ENCODE data around the gene KLK6.

The KLK6 gene

DNA sequence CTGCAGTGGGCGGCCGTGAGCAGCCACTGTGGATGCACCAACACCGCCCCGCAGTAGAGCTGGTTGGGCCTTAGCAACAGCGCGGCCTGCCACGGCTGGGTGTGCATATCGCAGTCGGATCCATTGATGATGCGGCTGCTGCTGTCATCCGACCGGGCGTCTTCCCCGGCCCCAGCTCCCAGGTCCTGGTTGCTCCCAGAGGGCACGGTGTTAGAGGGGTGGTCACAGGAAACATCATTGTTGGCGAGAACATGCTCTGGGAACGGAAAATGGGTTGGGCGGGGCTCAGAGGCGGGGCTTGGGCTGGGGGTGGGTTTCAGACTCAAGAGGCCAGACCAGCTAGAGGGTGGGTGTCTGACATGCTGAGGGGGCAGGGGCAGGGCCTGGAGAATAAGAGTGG, 19.5 kb downstream of the KLK6 start:
- no peak overlapping the region for H3K27ac ChIP-seq (ENCODE audit: low read depth, low read length)
- H3K4me1 ChIP-seq (ENCODE audit: control insufficient read depth, insufficient read depth, low read length) = peaks cover 5% of the 10 kb centered on the region
- H3K9ac ChIP-seq (ENCODE audit: low read length) = no peak overlapping the region
- peaks cover 5% of the 10 kb centered on the region; the same call in 1 of the 2 replicates for H3K27me3 ChIP-seq (ENCODE audit: control insufficient read depth, insufficient read depth, low read length)
- H3K9me3 ChIP-seq (ENCODE audit: control insufficient read depth, insufficient read depth, low read depth, low read length) = no peaks in the 10 kb centered on the region
- H3K36me3 ChIP-seq (ENCODE audit: control insufficient read depth, insufficient read depth, low read length) = no peaks in the 10 kb centered on the region
- no peak overlapping the region for H3K4me3 ChIP-seq (ENCODE audit: low read depth, low read length)

- Histone ChIP-seq H3K4me1 (ENCODE audit: control insufficient read depth, insufficient read depth, low read length) (no peaks in the 10 kb centered on the region), H3K27ac (ENCODE audit: low read depth, low read length) (no peak overlapping the region), H3K36me3 (ENCODE audit: control insufficient read depth, insufficient read depth, low read length) (no peaks in the 10 kb centered on the region), H3K27me3 (ENCODE audit: control insufficient read depth, insufficient read depth, low read length) (peaks cover 10% of the 10 kb centered on the region), H3K9me3 (ENCODE audit: control insufficient read depth, insufficient read depth, low read depth, low read length) (0 out of 2 replicates have a peak, but pooled peaks cover 2% of the 10 kb centered on the region), H3K4me3 (ENCODE audit: low read depth, low read length) (no peak overlapping the region), H3K9ac (ENCODE audit: low read length) (no peak overlapping the region)
These were observed 22.3 kb downstream of the KLK6 start for GRCh38 chr19:50947123-50947522.

DNA sequence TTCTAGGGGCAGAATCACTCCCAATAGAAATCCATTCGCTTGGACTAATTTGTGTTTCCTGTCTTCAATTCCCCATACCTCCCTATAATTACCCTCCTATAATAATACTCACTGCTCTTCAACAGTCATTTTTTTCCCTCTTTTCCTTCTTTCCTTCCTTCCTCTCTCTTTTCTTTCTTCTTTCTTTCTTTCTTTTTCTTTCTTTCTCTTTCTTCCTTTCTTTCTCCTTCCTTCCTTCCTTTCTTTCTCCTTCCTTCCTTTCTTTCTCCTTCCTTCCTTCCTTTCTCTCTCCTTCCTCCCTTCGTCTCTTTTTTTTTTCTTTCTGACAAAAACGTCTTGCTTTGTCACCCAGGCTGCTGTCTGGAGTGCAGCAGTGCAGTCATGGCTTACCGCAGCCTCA, 24.6 kb downstream of the KLK6 start:
- Histone ChIP-seq H3K4me3 (ENCODE audit: low read depth, low read length) (no peak overlapping the region), H3K27ac (ENCODE audit: low read depth, low read length) (no peak overlapping the region), H3K9ac (ENCODE audit: low read length) (no peak overlapping the region), H3K27me3 (ENCODE audit: control insufficient read depth, insufficient read depth, low read length) (peaks cover 10% of the 10 kb centered on the region), H3K4me1 (ENCODE audit: control insufficient read depth, insufficient read depth, low read length) (no peaks in the 10 kb centered on the region), H3K36me3 (ENCODE audit: control insufficient read depth, insufficient read depth, low read length) (no peaks in the 10 kb centered on the region), H3K9me3 (ENCODE audit: control insufficient read depth, insufficient read depth, low read depth, low read length) (peaks cover 6% of the 10 kb centered on the region; the same call in 1 of the 2 replicates)

GRCh38 chr19:50943074-50943828, 26.1 kb downstream of the KLK6 start:
- H3K27me3 ChIP-seq (ENCODE audit: control insufficient read depth, insufficient read depth, low read length) = peaks cover 5% of the 10 kb centered on the region
- no peaks in the 10 kb centered on the region for H3K36me3 ChIP-seq (ENCODE audit: control insufficient read depth, insufficient read depth, low read length)
- peaks cover 6% of the 10 kb centered on the region; the same call in 1 of the 2 replicates for H3K9me3 ChIP-seq (ENCODE audit: control insufficient read depth, insufficient read depth, low read depth, low read length)
- H3K4me1 ChIP-seq (ENCODE audit: control insufficient read depth, insufficient read depth, low read length) = no peaks in the 10 kb centered on the region
- H3K9ac ChIP-seq (ENCODE audit: low read length) = no peak overlapping the region
- H3K27ac ChIP-seq (ENCODE audit: low read depth, low read length) = no peak overlapping the region
- H3K4me3 ChIP-seq (ENCODE audit: low read depth, low read length) = no peak overlapping the region

DNA sequence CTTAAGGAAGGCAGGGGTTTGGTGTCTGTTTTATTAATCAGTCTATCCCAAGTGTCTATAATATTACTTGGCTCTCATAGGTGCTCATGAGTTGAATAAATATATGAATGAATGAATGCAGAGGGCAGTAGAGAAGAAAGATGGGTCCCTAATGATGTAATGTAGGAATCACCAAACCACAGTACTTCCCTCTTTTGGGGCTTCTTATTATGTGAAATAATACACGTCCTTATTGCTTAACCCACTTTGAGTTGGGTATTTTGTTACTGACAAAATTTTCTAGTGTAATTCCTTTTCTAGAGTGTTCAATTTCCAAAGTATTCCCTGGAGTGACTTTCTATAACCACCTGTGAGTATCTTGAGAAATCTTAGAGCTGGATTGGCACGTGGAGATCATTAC, 29.8 kb downstream of the KLK6 start:
- no peak overlapping the region for H3K9ac ChIP-seq (ENCODE audit: low read length)
- H3K36me3 ChIP-seq (ENCODE audit: control insufficient read depth, insufficient read depth, low read length) = no peaks in the 10 kb centered on the region
- H3K9me3 ChIP-seq (ENCODE audit: control insufficient read depth, insufficient read depth, low read depth, low read length) = peaks cover 6% of the 10 kb centered on the region; the same call in 1 of the 2 replicates
- H3K4me3 ChIP-seq (ENCODE audit: low read depth, low read length) = no peak overlapping the region
- no peaks in the 10 kb centered on the region for H3K4me1 ChIP-seq (ENCODE audit: control insufficient read depth, insufficient read depth, low read length)
- H3K27ac ChIP-seq (ENCODE audit: low read depth, low read length) = no peak overlapping the region
- peaks cover 5% of the 10 kb centered on the region for H3K27me3 ChIP-seq (ENCODE audit: control insufficient read depth, insufficient read depth, low read length)

GRCh38 chr19:50933640-50934039, 35.8 kb downstream of the KLK6 start:
- H3K9me3 ChIP-seq (ENCODE audit: control insufficient read depth, insufficient read depth, low read depth, low read length) = no peaks in the 10 kb centered on the region
- H3K36me3 ChIP-seq (ENCODE audit: control insufficient read depth, insufficient read depth, low read length) = no peaks in the 10 kb centered on the region
- H3K9ac ChIP-seq (ENCODE audit: low read length) = no peak overlapping the region
- H3K4me3 ChIP-seq (ENCODE audit: low read depth, low read length) = no peak overlapping the region
- no peaks in the 10 kb centered on the region for H3K4me1 ChIP-seq (ENCODE audit: control insufficient read depth, insufficient read depth, low read length)
- no peak overlapping the region for H3K27ac ChIP-seq (ENCODE audit: low read depth, low read length)
- H3K27me3 ChIP-seq (ENCODE audit: control insufficient read depth, insufficient read depth, low read length) = peaks cover 19% of the 10 kb centered on the region

GRCh38 chr19:50932690-50933083, 36.7 kb downstream of the KLK6 start:
- H3K9me3 ChIP-seq (ENCODE audit: control insufficient read depth, insufficient read depth, low read depth, low read length) = no peaks in the 10 kb centered on the region
- no peaks in the 10 kb centered on the region for H3K36me3 ChIP-seq (ENCODE audit: control insufficient read depth, insufficient read depth, low read length)
- H3K4me3 ChIP-seq (ENCODE audit: low read depth, low read length) = no peak overlapping the region
- no peak overlapping the region for H3K27ac ChIP-seq (ENCODE audit: low read depth, low read length)
- H3K9ac ChIP-seq (ENCODE audit: low read length) = no peak overlapping the region
- no peaks in the 10 kb centered on the region for H3K4me1 ChIP-seq (ENCODE audit: control insufficient read depth, insufficient read depth, low read length)
- H3K27me3 ChIP-seq (ENCODE audit: control insufficient read depth, insufficient read depth, low read length) = peaks cover 20% of the 10 kb centered on the region

GRCh38 chr19:50932018-50932689, 37.2 kb downstream of the KLK6 start:
- H3K27ac ChIP-seq (ENCODE audit: low read depth, low read length) = no peak overlapping the region
- peaks cover 20% of the 10 kb centered on the region for H3K27me3 ChIP-seq (ENCODE audit: control insufficient read depth, insufficient read depth, low read length)
- H3K9ac ChIP-seq (ENCODE audit: low read length) = no peak overlapping the region
- no peaks in the 10 kb centered on the region for H3K9me3 ChIP-seq (ENCODE audit: control insufficient read depth, insufficient read depth, low read depth, low read length)
- H3K36me3 ChIP-seq (ENCODE audit: control insufficient read depth, insufficient read depth, low read length) = no peaks in the 10 kb centered on the region
- H3K4me3 ChIP-seq (ENCODE audit: low read depth, low read length) = no peak overlapping the region
- H3K4me1 ChIP-seq (ENCODE audit: control insufficient read depth, insufficient read depth, low read length) = no peaks in the 10 kb centered on the region

DNA sequence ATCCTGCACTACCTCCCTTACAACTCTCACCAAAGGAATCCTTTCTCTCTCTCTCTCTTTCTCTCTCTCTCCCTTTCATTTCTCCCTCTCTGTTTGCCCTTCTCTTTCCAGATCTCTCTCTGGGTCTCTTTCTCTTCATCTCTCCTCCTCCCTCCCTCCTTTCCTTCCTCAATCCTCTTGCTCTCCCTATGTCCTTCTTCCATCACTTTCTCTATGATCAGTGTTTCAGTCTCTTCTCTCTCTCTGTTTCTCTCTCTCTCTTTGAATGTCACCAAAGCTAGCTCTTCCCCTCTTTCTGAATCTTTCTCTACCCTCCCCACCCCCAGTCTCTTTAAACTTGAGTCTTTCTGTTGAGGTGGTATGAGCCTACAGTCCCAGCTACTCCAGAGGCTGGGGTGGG, 38.4 kb downstream of the KLK6 start:
- Histone ChIP-seq H3K27ac (ENCODE audit: low read depth, low read length) (no peak overlapping the region), H3K36me3 (ENCODE audit: control insufficient read depth, insufficient read depth, low read length) (no peaks in the 10 kb centered on the region), H3K4me3 (ENCODE audit: low read depth, low read length) (no peak overlapping the region), H3K9me3 (ENCODE audit: control insufficient read depth, insufficient read depth, low read depth, low read length) (no peaks in the 10 kb centered on the region), H3K27me3 (ENCODE audit: control insufficient read depth, insufficient read depth, low read length) (peaks cover 20% of the 10 kb centered on the region), H3K4me1 (ENCODE audit: control insufficient read depth, insufficient read depth, low read length) (no peaks in the 10 kb centered on the region), H3K9ac (ENCODE audit: low read length) (no peak overlapping the region)

DNA sequence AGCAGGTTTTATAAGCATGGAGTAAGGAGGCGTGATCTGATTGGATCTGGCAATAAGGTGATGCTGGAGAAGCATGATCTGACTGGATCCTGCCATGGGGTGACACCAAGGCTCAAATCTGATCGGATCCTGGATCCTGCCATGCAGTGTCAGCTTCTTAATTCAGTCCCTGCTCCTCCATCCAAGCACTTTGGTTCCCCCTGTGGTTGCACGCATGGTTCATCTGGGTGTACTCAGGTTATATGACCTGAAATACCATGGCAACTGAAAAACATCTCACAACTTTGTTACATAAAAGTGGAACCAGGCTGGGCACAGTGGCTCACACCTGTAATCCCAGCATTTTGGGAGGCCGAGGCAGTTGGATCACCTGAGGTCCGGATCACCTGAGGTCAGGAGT, 40.6 kb downstream of the KLK6 start:
- Histone ChIP-seq H3K27ac (ENCODE audit: low read depth, low read length) (no peak overlapping the region), H3K9ac (ENCODE audit: low read length) (no peak overlapping the region), H3K4me1 (ENCODE audit: control insufficient read depth, insufficient read depth, low read length) (no peaks in the 10 kb centered on the region), H3K9me3 (ENCODE audit: control insufficient read depth, insufficient read depth, low read depth, low read length) (no peaks in the 10 kb centered on the region), H3K27me3 (ENCODE audit: control insufficient read depth, insufficient read depth, low read length) (peaks cover 23% of the 10 kb centered on the region), H3K36me3 (ENCODE audit: control insufficient read depth, insufficient read depth, low read length) (no peaks in the 10 kb centered on the region), H3K4me3 (ENCODE audit: low read depth, low read length) (no peak overlapping the region)

DNA sequence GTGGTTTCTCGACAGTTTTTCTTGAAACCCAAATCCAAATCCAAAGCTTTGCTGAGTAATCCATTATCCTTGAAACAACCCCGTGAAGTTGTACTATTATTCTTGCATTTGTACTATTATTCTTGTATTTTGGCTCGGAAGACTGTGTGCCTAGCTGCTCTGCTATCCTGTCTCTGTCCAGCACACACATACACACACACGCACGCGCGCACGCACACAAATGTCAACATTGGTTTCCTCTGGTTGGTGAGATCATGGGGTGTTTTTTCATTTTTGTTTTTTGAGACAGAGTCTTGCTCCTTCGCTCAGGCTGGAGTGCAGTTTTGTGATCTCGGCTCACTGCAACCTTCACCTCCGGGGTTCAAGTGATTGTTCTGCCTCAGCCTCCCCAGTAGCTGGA, 43.2 kb downstream of the KLK6 start:
- peaks cover 10% of the 10 kb centered on the region for H3K4me1 ChIP-seq (ENCODE audit: control insufficient read depth, insufficient read depth, low read length)
- no peak overlapping the region for H3K9ac ChIP-seq (ENCODE audit: low read length)
- no peak overlapping the region for H3K4me3 ChIP-seq (ENCODE audit: low read depth, low read length)
- peaks cover 26% of the 10 kb centered on the region for H3K27me3 ChIP-seq (ENCODE audit: control insufficient read depth, insufficient read depth, low read length)
- no peaks in the 10 kb centered on the region for H3K36me3 ChIP-seq (ENCODE audit: control insufficient read depth, insufficient read depth, low read length)
- H3K27ac ChIP-seq (ENCODE audit: low read depth, low read length) = no peak overlapping the region
- no peaks in the 10 kb centered on the region for H3K9me3 ChIP-seq (ENCODE audit: control insufficient read depth, insufficient read depth, low read depth, low read length)
